Ecto neural progenitor cell (in vitro differentiated cells): ENCODE results near the gene PBX3.

Experiments
- DNase-seq: peaks from one replicate; pipeline ENCODE4 v3.0.0-alpha.2; 2018; ENCODE audit warnings: low spot score

The PBX3 gene

GRCh38 chr9:125979383-125979782 is 232.2 kb downstream of the PBX3 start:
- no peak for DNase-seq

- DNase-seq: no peak
These were observed 235.7 kb downstream of the PBX3 start for GRCh38 chr9:125982798-125983406.

GRCh38 chr9:125983681-125984080 is 236.5 kb downstream of the PBX3 start:
- no peak for DNase-seq

- no peak for DNase-seq
These were observed 237.3 kb downstream of the PBX3 start for GRCh38 chr9:125984461-125984860.

GRCh38 chr9:125985142-125985997 is 238.2 kb downstream of the PBX3 start:
- DNase-seq: no peak

DNA sequence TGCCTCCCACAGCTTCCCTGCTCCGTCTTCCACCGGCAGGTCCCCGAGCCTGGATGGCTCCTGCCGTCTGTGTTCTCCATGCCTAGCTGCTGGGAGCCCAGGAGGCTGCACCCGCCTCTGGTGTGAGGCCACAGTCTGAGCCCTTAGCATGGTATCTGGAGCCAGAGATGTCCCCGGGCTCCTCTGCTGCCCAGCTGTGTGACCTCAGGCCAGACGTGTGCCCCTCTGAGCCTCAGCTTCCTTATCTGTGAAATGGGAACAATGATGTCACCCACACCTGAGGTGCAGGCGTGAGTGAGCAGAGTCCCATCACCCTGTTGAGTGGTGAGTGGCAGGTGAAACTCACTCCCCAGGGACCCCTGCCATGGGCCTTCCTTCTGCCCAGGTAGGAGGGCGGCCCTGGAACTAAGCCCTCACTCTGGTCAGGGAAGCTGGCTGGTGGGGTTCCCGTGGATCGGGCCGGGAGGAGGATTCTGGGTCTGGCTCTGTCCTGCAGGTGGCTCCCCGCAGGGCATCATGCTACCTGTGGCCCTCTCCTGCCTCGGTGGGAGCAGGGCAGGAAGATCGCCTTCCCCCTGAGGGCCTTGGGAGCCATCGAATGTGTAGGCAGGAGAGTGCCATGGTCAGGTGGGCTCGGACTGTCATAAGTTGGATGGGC is 239.0 kb downstream of the PBX3 start:
- DNase-seq: no peak

GRCh38 chr9:125986966-125987365 is 239.8 kb downstream of the PBX3 start:
- DNase-seq: no peak

- no peak for DNase-seq
These were observed 240.2 kb downstream of the PBX3 start for GRCh38 chr9:125987420-125987819.

DNA sequence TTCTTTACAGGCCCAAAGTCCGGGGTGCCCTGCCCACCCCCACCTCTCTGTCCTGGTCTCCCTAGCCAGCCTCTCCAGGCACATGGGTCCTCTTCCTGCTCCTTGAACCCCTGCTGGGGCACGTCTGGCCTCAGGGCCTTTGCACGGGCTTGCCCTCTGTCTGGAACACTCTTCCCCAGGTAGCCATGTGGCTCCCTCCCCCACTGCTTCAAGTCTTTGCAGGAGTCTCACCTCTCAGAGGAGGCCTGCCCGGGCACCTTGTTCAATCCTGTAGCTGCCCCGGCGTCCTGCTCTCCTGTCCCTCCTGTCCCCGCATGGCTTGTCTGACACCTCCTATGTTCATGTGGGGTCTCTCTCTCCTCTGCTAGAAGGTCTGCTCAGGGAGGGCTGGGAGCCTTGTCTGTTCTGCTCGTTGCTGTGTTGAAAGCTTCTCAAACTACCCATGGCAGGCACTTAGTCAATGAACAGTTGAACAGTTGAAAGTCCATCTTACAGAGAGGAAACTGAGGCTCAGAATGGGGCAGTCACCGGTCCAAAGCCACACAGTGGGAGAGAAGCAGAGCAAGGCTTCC is 241.4 kb downstream of the PBX3 start:
- DNase-seq: no peak

DNA sequence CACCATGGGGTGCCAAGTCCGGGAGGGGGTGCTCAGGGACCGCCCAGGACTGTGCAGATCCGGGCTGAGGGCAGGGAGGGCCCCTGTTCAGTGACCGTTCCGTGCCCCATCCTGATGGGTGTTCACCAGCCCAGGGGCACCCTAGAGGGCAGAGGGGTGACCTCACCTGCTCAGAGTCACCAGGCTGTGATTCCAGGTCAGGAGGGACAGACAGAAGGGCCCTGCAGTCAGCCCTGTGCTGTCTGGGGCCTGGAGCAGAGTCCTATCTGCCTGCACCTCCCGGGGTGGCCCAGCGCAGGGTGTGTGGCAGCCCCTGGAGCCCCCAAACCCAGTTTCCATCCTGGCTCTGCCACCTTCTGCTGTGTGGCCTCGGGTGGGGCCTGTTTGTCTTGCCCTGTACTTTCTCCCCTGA is 241.9 kb downstream of the PBX3 start:
- DNase-seq: no peak

DNA sequence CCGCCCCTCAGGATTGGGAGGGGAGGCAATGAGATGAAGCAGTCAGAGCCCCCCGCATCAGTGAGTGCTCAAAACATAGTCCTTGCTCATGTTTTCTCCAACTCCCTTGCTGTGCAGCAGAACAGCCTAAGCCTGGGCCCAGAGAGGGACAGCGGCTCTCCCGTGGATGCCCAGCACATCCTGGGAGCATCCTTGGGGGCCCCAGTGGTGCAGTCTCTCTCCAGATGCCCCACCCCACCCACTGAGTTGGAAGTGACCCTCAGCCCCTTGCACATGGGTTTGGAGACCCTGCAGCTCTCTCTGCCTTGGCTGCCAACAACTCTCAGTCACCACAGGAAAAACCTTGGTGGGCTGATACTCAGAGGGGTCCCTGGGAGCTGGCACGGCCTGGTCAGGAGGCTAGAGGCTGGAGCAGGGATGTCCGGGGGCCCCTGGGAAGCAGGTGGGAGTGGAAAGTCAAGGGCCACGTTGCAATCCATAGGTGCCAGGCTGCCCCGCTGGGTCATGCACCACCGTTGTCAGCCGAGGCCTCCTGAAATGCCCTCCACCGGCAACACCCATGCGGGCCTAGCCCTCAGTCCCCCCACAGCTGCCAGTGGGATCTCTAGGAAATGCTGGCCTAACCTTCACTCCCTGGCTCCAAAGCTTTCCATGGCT is 242.5 kb downstream of the PBX3 start:
- no peak for DNase-seq

DNA sequence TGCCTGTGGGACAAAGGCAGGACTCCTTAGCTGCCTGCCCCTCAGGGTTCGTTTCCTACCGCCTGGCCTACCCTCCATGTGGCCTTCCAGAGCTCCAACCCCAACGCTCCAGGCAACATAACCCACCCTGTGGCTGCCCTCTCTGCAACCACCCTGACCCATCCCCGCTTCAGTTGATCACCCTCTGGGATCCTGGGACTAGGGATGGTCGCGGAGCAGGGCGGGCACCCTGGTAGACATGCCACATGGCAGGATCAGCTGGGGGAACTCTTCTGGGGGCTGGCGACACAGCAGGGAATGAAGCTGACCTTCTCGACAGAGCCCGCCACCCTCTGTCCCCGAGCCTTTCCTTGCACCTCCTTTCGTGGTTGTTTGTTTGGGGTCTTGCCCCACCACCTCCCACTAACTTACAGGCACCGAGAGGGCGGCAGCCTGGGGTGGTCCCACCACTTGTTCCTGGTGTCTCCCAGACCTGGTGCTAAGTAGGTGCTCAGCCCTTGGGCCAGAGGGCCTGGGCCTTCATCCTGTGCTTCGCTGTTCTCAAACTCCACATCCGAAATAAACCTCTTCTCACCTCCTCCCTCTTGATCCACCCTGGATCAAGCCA is 243.1 kb downstream of the PBX3 start:
- DNase-seq: no peak

GRCh38 chr9:125990793-125991220 is 243.6 kb downstream of the PBX3 start:
- DNase-seq: peak; percentile 52

DNA sequence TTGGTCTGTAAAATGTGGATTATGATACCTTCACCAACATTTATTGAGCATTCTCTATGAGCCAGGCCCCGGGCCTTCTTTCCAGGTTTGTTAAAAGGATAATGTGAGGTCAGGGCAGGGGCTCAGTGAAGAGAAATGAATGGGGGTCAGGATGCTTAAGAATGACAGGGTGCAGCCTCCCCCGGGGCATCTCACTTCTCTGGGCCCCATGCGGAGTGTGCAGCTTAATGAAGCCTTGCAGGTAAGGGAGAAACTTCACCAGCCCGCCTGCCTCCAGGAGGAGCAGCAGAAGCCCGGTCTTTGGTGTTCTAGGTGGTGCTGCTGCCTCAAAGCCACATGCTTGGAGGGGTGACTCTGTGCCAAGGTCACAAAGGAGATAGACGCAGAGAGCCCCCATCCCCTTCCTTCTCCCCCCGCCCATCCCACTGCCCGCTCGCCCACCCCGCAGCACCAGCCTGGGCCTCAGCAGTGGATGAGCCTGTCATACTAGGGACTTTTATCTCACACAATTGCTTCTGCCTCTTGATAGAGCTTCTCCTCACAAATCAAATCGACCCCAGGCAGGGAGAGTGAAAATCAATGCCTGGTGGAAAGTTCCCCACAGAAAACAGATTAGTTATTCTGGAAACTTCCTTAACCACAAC is 244.8 kb downstream of the PBX3 start:
- no peak for DNase-seq

DNA sequence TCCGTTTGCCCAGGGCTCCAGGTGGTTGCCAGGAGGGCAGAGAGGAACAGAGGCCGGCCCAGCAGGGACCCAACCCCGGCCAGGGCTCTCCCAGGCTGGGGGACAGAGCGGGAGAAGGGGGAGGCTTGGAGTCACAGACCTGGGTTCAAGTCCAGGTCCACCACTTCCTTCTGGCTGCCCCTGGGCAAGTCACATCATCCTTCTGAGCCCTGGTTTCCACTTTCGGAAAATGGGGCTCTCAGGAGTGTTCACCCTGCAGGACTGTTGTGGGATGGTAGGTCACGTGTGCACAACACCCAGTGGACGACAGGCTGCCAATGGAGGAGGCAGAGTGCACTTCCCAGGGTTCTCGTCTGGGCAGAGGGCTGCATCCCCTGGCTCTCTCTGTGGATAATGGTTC is 245.4 kb downstream of the PBX3 start:
- DNase-seq: no peak

DNA sequence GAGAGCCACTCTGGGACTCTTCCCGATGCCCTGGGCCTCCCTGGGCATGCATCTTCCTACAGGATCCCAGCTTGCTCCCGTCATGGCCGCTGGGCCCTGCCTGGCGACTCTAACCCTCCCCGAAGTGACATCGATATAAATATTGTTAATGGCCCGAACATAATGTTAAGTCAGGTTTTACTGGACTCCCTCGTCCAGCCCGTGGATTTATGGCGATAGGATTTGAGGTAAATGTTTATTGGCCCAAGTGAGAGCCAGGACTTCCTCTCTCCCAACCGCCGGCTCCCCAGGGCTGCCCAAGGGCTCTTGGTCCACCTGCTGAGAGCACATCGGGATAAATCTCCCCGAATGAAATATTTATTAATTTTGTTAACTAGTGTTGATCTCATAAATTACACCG is 246.3 kb downstream of the PBX3 start:
- no peak for DNase-seq

GRCh38 chr9:125994066-125994943 is 247.1 kb downstream of the PBX3 start:
- DNase-seq: no peak

- DNase-seq: no peak
These were observed 247.8 kb downstream of the PBX3 start for GRCh38 chr9:125995006-125995405.

DNA sequence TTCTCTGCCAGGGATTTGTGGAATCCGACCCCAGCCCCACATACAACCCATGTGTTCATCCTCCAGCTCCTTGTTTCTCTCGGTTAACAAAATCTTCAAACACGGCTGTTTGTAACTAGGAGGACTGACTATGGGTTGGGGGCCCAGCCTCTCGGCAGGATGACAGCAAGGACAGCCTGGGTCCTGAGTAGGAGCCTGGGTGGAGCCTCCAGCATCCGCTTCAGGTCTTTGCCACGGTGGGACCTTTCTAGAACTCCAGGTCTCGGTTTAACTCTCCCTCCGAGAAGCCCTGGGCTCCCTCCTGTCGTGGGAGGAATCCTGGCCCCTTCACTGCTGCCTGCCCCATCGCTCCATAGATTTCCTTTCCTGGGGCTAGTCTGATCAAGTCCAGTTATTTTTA is 248.5 kb downstream of the PBX3 start:
- DNase-seq: no peak

GRCh38 chr9:125996791-125997190 is 249.6 kb downstream of the PBX3 start:
- DNase-seq: no peak
